NCI-H146 (cell line): ENCODE measurements around the gene DLG2.
"Not testable (repeated sequence)": the region's sequence is repeated elsewhere in the genome, so short reads cannot be mapped to it uniquely, and the experiment has no call there.

ENCODE experiments used
- DNase-seq: peaks from one replicate; lab custom pipeline; 2025; lab: John Stamatoyannopoulos, UW

Gene DLG2

DNA sequence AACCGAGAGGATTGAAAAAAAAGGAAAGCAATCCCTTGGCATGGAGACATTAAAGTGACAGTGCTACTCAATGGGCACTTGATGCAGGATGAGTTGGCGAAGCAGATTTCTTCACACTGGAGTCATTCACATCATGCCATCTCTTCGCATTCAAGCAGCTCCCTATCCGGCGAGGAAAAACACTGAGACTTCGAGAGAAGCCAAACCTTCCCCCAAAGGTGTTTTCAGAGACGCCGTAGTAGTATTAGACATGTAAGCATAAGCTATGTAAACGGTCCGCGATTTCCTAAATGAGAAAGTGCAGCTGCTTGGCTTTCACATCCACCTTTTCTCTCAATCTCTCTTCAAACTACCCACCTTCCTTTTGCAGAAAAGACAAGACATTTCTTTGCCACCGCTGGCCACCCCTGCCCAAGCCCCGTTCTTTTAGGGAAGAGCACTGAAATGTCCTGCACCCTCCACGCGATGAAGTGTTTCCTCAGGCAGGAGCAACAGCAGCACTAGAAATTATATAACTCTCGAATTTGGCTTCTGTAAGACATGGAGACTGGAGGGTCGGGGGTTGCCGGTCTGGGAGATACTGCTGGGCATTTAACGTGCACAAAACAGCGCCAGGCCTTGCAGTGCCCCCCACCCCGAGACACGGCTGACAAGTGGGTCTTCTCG, at the start of gene DLG2:
DLG2 (minus strand) TSS at position 13 of the 666 bp plus-strand sequence.
- DNase-seq: peak; percentile 5

GRCh38 chr11:85673393-85673792, 46.2 kb upstream of the DLG2 start:
- DNase-seq: no peak

DNA sequence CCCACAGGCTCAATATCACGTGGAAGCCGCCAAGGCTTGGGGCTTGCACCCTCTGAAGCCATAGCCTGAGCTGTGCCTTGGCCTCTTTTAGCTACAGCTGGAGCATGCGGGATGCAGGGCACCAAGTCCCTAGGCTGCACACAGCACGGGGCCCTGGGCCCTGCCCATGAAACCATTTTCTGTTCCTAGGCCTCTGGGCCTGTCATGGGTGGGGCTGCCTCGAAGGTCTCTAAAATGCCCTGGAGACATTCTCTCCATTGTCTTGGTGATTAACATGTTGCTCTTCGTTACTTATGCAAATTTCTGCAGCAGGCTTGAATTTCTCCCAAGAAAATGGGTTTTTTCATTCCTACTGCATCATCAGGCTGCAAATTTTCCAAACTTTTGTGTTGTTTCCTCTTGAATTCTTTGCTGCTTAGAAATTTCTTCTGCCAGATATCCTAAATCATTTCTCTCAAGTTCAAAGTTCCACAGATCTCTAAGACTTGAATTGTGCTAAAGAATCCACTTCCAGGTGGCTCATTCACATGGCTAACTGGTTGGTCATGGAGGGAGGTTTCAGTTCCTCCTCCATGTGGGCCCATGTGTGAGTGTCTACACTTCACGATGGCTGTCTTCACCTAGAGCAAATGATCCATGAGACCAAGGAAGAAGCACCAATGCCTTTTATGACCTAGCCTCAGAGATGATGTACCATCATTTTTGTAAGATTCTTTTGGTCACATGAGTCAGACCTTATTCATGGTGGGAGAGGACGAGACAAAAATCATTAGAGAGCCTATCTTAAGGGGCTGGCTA, 45.2 kb upstream of the DLG2 start:
- no peak for DNase-seq

DNA sequence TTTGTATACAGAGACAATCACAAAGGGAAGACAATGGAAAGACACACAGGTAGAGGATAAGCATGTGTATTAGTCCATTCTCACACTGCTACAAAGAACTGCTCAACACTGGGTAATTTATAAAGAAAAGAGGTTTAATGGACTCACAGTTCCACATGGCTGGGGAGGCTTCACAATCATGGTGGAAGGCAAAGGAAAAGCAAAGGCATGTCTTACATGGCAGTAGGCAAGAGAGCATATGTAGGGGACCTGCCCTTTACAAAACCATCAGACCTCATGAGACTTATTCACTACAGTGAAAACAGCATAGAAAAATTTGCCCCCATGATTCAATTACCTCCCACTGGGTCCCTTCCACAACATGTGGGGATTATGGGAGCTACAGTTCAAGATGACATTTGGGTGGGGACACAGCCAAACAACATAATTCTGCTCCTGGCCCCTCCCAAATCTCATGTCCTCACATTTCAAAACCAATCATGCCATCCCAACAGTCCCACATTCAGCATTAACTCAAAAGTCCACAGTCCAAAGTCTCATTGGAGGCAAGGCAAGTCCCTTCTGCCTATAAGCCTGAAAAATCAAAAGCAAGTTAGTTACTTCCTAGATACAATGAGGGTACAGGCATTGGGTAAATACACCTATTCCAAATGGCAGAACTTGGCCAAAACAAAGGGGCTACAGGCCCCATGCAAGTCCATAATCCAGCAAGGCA, 44.0 kb upstream of the DLG2 start:
- not testable (repeated sequence) for DNase-seq

DNA sequence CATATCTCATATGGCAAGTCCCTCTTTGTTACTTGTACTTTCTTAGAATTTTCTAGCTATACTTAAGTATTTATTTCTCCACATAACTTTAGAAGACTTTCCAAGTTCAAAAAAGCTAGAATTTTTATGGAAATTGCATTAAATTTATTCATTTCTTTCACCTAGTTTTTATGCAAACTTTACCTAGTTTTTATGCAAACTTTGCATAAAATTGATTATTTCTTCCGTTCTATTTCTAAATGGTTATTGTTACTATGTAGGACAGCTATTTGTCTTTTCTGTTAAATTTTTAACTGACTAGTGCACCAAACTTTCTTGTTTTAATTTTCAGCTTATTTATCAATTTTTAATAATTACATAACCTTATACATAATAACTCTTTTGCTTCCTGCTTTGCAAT, 41.0 kb upstream of the DLG2 start:
- DNase-seq: no peak

GRCh38 chr11:85666687-85667086, 39.5 kb upstream of the DLG2 start:
- no peak for DNase-seq

DNA sequence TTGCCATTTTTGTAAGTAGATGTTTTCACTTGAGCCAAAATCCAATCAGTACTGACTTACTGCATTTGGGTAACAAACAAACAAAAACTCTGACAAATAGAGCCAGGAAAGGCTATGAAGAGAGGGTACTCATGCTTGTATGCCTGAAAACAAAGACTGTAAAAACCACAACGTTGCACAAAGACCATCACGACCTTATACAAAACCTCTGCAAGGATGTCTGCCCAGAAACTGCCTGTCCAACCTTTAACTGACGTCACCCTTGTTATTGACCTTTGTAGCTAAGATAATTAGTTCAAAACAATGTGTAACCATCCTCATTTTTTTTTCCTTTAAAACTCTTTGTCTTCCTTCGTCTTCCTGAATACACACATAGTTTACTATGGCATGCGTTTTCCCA, 38.6 kb upstream of the DLG2 start:
- DNase-seq: peak; percentile 5

DNA sequence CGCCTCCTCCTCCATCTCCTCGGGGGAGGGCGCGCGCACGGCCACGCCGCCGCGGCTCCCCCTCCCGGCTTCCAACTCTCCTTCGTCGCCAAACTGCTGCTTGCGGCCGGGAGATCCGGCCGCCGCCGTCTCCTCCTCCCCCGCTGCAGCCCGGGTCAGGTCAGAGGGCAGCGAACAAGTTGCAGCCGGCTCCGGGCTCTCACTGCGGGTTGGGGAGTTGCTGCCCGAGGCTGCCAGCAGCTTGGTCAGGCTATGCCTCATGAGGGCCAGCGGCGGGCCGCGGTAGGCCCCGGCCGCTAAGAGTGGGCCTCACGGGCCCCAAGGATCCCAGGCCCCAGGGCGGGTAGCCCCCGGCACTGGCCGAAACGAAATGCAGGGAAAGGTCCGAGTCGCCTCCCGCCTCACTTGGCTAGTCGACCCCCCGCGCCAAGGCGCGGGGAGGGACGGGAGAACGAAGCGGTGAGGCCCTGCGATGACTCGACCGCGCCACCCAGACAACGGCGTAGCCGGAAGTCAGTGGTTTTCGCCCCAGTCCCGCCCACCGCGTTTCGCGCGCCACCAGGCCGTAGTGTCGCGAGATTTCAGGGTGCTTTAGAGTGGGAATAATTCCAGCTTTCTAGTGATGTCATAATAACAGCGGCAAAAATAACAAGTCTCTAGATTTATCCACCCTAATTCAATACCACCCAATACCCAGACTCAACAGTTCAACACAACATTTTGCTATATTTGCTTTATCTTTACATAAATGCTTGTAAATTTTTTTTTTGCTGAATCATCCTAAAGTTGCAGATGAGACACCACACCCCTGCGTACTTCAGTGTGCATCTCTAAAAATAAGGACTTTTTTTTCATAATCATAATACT, 37.7 kb upstream of the DLG2 start, which contains the start of gene CREBZF:
CREBZF (minus strand) TSS at position 515 of the 867 bp plus-strand sequence; CDS start at position 261, 254 bp downstream.
- DNase-seq: peak; percentile 95

- DNase-seq: peak; percentile 75
Measured at GRCh38 chr11:85663753-85664614, 36.8 kb upstream of the DLG2 start.

GRCh38 chr11:85663080-85663752, 36.1 kb upstream of the DLG2 start:
- peak; percentile 18 for DNase-seq

- DNase-seq: no peak
Measured at GRCh38 chr11:85661972-85662664, 35.0 kb upstream of the DLG2 start.

- no peak for DNase-seq
Measured at GRCh38 chr11:85658180-85658579, 31.0 kb upstream of the DLG2 start.

DNA sequence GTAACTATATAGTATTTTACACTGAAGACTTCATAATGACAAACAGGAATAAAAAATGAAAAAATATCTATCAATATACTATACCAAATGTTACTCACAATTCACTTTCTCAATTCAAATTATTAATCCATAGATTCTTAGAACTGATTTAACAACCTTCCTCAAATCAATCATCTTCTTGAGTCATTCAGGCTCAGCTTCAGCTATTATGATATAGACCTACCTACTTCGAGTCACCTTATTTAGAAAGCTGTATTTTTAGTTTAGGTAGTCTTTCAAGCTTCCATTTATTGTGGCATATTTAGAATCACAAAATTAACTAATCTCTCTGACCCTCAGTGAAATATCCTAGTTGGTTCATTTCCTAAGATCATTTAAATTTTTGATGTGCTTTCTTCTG, 29.6 kb upstream of the DLG2 start:
- no peak for DNase-seq

DNA sequence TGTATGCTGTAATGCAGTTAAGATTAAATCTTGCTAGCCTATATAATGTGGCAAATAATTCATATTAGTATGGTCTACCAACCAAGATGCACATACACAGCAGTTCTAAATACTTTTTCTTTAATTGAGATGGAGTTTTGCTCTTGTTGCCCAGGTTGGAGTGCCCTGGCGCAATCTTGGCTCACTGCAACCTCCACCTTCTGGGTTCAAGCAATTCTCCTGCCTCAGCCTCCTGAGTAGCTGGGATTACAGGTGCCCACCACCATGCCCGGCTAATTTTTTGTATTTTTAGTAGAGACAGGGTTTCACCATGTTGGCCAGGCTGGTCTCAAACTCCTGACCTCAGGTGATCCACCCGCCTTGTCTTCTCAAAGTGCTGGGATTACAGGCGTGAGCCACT, 27.2 kb upstream of the DLG2 start:
- not testable (repeated sequence) for DNase-seq

- DNase-seq: no peak
Measured at GRCh38 chr11:85652786-85653447, 25.8 kb upstream of the DLG2 start.

- DNase-seq: no peak
Measured at GRCh38 chr11:85651118-85651517, 24.0 kb upstream of the DLG2 start.

- DNase-seq: peak; percentile 91
Measured at GRCh38 chr11:85647604-85648299, 20.6 kb upstream of the DLG2 start, which contains the start of gene TMEM126A. Gene TMEM126A, plus strand, starts transcription at chr11:85647967. Its CDS starts 2,289 bp downstream, at chr11:85650256.

DNA sequence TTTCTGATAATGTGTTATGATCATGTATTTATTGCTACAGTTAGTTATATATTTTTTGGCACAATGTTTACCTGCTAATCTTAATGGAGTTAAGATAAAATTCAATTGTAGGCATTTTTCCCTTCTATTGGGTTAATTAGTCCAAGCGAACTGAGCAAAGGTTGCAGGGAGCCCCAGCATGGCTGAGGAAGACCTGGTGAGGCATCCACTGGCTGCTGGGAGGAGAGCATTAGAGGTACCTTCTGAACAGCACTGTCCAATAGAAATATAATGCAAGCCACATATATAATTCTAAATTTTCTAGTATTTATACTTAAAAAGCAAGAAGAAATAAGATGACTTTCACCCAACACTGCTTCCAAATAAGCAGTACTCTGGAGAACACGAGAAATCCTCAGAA, 19.9 kb upstream of the DLG2 start:
- DNase-seq: peak; percentile 22
